H1 (cell line): Measurements from ENCODE around the gene H6PD. TPM values are rescaled to one million over a fixed set of nuclear protein-coding genes. Genes with fewer than 3 reads are reported as not detected.

Source experiments
- CREB1 ChIP-seq: IDR thresholded peaks from 2 replicates; pipeline ENCODE4 v1.6.1; 2012; ENCODE audit warnings: inconsistent platforms
- NRF1 ChIP-seq: IDR thresholded peaks from 2 replicates; pipeline ENCODE4 v1.6.1; 2011; ENCODE audit warnings: mild to moderate bottlenecking, low read depth, low read length, improper control_type of control experiment
- TBP ChIP-seq: IDR thresholded peaks from 2 replicates; pipeline ENCODE4 v1.6.1; 2011; ENCODE audit warnings: low read depth, low read length, improper control_type of control experiment
- USF2 ChIP-seq: IDR thresholded peaks from 2 replicates; pipeline ENCODE4 v1.6.1; 2011; ENCODE audit warnings: low read length, improper control_type of control experiment
- polyA plus RNA-seq, 7 experiments: library from polyadenylated mRNA; depleted of rRNA in 3 of 7; stranded (reverse) in 5 of 7; unstranded in 2 of 7; fragments of >200 nt in 5 of 7; fragments of 200-250 nt in 2 of 7; gene quantifications; 1 replicate in 5 of 7; 2 replicates in 1 of 7; 4 replicates in 1 of 7; pipeline versions ENCODE4 v1.2.1 to v1.2.3, GENCODE V29; 2011 to 2013; ENCODE audit warnings: missing spikeins in 2 of 7, mixed read lengths in 2 of 7
- total RNA-seq: library from RNA; stranded (reverse); fragmentation: NEBNext Ultra II Directional; extraction: Animal tissue kit (Norgen Biotek cat#: 25700); gene quantifications from 2 replicates; pipeline ENCODE4 v1.2.1, GENCODE V29; 2021

The H6PD gene
- total and polyA plus RNA-seq, 2 of the 8 experiments (the other 6 are each of a cell fraction or from before 2014, with no cell fraction given): 3.6 to 3.8 TPM

GRCh38 chr1:9248341-9249262, 14.0 kb downstream of the H6PD start (continued):
- TF ChIP-seq NRF1 (no peak), TBP (no peak), CREB1 (no peak), USF2 (no peak)
- TF ChIP-seq, all 59 proteins: peak for 0
